NCI-H748 treated with DMSO at 0.1 percent for 48 hours (cell line): ENCODE measurements around the gene GASK1A.
"Not testable (repeated sequence)": the region's sequence is repeated elsewhere in the genome, so short reads cannot be mapped to it uniquely, and the experiment has no call there.

Source experiments
- DNase-seq: peaks from one replicate; lab custom pipeline; 2025; lab: John Stamatoyannopoulos, UW

Gene GASK1A

DNA sequence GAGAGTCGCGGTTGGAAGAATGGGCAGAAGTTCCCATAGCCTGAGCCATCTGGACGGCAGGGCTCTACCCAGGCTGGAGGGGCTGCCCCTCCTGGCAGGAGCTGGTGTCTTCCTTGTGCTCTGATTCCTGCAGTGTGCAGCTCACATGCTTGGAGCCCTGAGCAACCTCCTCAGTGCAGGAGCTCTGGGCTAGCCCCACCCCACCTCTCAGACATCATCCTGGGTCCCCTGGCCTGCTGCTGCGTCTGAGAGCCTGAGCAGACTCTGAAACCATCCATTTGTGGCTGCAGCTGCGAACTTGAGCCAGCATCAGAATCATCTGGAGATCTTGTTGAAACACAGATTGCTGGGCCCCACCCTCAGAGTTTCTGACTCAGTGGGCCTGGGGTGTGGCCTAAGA, 84.0 kb downstream of the GASK1A start:
- DNase-seq, result no peak

DNA sequence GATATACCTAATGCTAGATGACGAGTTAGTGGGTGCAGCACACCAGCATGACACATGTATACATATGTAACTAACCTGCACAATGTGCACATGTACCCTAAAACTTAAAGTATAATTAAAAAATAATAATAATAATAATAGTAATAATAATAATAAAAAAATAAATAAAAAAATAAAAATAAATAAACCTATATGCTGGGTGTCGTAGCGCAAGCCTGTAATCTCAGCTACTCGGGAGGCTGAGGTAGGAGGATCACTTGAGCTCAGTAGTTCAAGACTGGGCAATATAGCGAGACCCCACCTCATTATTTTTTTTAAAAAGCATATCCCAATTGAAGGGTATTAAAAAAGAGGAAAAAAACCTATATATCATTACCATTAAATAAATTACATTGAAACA, 91.6 kb downstream of the GASK1A start:
- DNase-seq, result not testable (repeated sequence)

DNA sequence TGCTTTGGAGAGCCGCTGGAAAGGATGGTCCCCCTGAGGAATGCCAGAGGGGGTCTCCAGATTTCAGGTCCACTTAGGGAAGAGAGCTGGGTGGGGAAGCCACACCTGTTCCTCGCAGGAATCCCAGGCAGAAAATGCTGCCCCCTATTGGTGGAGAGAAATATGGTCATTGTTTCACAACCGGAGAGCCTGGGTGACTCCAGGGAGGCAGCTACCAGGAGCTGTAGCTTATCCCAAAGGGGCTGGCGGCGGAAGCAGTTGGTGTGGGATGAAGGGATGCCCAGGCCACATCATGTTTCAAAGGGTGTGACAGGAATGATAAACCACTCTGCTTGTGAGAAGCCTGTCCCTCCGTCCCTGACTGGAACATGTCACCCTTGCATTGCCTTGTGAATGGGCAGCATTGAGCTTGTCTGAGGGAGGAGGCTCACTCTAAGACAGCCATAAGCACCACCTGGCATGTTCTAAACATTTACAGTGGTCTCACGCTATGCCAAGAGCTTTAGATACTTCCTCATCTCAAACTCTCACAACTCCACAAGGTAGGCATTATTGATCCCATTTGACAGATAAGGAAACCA, 92.3 kb downstream of the GASK1A start:
- DNase-seq, result no peak

DNA sequence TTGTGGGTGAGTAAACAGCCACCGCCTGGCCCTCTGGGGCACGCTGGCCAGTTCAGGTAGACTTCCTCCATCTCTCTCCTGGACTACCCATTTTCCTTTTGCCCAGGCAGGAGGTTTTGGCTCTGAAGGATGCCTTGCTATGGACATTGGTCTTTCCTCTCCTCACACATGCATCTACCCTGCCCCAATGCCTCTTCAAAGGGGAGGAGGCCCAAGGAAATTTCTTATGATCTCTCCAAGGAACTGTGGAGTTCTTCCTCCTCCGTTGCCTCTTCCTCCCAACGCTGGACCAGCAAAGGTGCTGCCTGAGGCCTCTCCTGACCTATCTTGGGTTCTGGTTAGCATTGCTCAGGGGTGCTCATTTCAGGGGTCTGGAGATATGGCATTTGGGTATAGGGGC, 93.2 kb downstream of the GASK1A start:
- DNase-seq, result no peak

DNA sequence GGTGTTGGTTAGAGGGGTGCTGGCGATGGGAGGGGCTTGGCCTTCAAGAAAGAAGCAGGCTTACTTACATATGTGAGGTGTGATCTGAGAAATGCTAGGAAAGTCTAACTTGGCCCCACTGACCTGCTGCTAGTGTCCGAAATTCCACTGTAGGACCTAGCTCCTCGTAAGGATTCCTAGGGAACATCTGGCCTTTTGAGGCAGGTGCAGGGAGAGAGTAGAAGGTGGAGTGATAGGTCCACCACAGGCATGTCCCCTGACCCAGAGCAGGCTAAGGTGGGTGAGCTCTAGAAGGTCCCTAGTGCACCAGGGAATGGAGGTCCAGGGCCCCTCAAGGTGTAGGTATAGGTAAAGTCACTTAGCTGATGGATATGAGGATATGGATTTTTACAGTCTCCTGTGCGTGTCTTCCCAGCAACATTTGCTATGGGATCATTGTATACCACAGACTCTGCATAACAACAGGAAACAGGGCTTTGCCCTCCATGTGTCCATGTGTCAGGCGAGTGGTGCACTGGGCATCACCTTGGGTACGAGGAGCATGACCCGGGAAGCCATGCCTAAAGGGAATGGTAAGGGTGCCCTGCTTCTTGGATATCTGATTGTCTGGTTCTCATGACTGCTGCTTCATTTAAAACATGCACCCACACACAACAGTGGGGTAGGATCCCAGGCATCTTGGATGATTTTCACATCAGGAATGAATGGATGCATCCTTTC, 94.2 kb downstream of the GASK1A start:
- no peak for DNase-seq

DNA sequence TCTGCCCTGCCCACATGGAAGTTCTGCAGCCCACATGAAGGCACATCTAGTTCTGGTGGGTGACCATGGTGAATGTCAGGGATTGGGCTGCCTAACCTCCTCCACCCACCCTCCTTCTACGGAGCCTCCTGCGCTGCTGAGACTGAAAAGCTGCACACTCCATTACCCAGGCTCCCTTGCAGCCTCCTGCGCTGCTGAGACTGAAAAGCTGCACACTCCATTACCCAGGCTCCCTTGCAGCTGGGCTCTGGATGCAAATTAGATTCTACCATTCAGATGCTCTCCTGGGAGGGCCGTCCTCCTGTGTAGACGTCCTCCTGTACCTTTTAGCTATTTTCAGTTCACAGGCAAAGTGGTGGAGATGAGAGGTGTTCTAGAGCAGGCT, 94.7 kb downstream of the GASK1A start:
- no peak for DNase-seq

DNA sequence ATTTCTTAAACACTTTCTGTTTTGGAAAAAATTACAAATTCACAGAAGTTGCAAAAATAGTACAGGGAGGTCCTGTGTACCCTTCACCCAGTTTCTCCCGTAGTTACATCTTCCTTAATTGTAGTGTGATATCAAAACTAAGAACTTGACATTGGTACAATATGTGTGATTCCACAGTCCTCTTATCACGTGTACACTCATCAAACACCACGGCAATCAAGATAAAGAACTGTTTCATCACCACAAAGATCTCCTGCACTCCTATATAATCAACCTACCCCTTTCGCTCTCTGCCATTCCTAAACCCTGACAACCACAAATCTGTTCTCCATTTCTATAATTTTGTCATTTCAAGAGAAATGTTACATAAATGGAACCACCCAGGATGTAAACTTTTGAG, 95.4 kb downstream of the GASK1A start:
- DNase-seq, result no peak

DNA sequence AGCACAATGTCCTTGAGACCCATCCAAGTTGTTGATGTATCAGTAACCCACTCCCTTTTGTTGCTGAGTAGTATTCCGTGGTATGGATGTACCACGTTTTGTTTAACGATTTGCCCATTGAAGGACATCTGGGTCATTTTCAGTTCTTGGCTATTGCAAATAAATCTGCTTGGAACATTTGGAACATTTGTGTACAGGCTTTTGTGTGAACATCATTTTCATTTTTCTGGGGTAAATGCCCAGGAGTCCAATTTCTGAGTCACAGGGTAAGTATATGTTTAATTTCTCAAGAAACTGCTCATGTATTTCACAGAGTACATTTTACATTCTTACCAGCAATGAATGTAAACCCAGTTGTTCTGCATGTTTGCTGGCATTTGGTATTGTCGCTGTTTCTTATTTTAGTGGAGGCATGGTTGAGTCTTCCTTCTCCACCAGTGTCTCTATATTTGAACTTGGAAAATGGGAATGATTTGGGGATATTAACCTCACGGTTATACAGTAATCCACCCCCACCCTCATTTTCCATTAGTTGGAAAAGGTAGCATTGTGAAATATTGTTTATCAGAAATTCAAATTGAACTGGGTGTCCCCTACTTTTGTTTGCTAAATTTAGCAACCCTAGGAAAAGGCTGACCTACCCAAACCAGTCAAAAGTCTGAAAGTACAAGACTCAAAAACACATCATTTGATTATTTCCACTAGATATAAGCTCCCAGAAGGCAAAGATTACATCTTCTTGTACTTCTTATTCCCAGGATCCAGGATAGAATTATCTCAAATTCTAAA, 96.0 kb downstream of the GASK1A start:
- no peak for DNase-seq

DNA sequence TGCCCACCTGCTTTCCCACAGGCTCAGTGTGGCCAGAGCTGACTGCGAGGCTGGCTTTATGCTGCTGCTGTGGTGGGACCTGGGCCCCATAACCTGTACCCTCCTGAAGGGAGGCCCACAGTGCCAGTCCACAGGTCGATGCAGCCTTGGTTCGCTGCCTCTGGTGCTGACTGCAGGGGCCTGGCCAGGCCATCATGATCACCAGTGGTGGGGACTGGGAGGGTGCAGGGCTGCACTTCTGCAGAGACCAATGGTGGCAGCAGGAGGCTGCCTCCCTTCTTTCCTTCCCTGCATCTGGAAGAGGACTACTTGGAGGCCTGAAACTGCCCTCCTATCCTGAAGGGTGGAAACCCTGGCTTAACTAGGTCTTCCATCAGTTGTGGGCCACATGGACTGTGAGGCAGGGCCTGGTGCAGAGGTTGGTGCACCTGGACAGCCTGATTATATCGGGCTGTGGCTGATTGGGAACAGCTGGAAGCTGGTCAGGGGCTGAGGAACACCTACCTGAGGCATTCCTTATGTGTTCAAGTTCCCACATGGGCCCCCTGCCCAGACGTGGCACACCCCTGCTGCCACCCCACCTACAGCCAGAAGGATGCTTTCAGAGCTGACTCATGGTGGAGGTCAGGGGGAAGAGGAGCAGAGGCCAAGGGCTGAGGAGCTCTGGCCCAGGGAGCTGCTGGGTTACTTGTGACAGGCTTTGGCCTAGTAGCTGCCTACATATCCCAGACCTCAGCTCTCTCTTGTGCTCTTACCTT, 97.0 kb downstream of the GASK1A start:
- DNase-seq, result no peak

DNA sequence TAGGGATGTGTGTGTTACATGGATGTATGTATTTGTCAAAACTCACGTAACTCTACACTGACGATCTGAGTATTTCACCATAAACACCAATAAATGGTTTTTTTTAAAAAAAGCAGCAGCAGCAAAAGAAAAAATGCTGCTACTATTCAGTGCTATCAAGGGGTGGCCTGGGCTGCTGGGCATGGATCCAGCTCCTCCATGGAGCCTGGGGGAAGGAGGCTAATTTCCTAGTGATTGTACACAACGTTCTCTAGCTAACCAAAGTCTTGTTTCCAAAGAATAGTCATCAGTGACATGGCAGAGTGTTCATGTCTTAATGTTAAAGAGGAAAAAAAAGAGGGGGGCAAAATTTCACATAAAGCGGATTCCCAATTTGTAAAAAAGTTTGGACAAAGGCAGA, 97.7 kb downstream of the GASK1A start:
- no peak for DNase-seq

DNA sequence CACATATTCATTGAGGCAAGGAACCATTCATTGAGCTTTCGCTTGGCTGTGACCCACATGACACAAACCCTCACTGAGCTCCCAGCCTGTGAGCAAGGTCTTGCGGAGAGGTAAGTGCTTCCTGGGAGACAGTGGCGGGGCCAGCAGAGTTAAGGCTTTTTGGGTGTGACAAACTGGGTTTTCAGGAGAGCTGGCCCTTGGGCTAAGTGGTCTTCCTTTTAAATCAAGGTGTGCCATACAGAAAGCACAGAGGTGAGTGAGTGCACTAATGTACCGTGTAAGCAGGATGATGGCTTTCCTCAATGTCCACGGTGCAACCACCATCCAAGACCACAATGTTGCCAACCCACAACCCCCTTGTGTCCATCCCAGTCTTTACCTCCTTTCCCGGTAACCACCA, 98.2 kb downstream of the GASK1A start:
- DNase-seq, result no peak

DNA sequence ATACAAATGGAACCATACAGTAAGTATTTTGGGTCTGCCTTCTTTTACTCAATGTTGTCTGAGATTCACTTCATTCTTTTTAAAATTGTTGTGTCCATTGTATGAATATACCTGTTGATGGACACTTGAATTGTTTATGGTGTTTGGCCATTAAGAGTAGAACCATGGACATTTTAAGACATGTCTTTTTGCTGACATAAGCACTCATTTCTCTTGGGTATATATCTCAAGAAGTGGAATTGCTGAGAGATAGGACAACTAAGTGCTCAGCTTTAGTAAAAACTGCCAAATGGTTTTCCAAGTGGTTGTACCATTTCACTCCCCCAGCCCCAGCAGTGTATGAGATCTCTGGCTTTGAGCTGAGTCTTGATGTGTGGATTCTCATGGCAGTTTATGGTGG, 98.6 kb downstream of the GASK1A start:
- DNase-seq, result no peak

DNA sequence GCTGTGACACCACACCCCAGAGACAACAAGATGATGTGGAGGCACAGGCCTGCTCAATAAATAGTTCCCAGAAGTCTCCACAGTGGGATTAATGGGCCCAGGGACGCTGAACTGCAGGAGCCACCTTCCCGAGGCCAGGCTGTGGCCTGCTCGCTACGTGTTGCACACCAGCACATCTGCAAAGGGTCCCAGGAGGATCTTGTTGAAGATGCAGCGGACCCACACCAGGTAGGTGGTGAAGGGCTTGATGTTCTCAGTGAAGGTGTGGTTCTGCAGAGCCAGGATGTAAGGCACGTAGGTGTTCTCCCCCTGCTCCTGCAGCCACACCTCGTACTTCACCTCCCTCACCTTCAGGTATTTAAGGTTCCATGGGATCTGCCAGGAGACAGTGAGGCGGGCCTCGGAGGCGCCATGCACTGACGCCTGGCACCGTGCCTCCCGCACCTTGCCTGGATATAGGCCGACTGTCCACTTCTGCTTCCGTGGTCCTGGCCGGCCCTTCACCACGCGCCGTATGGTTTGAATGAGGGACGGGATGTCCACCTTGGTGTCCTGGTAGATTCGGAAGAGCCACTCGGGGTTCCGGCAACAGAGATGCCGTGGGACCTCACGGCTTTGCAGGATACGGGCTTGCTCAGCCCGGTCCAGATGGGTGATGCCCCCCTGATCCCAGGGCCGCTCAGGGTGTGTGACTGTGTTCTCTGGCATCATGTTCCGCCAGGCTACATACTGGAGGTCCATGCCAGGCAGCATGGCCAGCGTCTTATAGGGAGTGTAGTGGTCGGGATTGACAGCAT, 100.6 kb downstream of the GASK1A start:
- DNase-seq, result no peak

DNA sequence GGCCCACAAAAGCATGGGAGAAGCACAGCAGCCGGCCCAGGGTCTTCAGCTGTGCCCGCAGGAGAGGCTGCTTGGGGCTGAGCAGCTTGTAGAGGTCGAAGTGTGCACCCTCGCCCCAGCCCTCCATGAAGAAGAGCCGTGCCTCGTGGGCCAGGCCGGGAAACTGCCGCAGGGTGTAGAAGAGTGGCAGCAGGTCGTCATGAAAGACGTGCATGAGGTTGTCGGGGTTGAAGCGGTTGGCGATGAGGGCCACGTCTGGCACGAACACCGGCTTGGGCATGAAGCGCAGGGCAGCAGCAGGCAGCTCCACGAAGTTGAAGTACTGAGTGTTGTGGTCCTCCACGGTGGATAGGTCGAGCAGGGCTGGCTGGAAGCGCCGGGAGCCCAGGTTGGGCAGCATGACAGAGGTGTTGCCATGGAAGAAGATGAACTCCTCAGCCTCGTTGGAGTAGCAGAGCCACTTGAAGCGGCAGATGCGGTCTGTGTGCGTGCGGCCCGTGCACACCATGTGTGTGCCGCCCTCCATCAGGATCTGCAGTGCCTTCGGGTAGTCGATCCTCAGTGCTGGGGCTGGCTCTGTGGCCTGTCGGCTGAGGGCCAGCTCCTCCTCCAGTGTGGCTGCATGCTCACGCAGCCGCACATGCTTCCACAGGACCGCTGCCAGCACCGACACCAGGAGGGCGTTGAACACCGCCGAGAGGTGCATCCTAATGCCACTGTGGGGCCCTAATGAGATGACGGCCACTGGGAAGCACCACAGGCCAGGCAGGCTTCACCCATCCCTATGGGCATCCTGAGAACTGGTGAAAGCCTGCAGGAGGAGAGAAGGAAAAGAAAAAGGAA, 101.8 kb downstream of the GASK1A start:
- no peak for DNase-seq

DNA sequence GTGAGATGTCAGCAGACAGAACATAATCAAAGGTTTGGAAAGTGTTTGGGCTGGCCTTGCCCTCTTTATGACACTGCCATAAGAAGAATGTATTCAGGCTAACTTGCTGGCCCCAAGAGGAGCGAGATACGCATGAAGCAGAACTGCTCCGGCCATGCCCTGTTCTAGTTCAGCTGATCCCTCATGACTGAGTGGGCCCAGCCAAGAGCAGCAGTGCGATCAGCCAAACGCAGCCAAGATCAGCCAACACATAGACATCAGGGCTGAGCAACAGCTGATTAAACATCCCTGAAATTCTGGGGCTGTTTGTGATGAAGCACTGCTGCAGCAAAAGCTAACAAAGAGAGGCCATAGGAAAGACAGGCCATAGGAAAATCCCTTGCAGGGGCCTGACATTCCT, 102.7 kb downstream of the GASK1A start:
- no peak for DNase-seq

DNA sequence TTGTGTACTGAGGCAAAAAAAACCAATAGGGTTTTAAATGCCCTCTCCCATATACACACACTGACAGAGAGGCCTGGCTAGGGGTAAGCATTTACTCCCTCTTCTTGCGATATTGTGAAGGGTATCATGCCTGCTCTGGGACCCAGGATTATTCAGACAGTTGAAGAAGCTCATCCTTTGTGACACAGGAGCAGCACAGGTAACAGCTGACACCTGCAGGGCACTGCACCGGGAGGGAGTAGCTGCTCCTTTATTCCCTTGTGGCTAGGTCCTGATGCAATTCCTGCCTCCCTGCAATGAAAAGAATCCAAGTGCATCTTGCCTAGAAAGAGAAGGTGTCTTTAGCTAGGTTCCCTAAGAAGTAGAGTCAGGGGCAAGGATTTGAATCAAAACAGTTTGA, 103.3 kb downstream of the GASK1A start:
- no peak for DNase-seq

DNA sequence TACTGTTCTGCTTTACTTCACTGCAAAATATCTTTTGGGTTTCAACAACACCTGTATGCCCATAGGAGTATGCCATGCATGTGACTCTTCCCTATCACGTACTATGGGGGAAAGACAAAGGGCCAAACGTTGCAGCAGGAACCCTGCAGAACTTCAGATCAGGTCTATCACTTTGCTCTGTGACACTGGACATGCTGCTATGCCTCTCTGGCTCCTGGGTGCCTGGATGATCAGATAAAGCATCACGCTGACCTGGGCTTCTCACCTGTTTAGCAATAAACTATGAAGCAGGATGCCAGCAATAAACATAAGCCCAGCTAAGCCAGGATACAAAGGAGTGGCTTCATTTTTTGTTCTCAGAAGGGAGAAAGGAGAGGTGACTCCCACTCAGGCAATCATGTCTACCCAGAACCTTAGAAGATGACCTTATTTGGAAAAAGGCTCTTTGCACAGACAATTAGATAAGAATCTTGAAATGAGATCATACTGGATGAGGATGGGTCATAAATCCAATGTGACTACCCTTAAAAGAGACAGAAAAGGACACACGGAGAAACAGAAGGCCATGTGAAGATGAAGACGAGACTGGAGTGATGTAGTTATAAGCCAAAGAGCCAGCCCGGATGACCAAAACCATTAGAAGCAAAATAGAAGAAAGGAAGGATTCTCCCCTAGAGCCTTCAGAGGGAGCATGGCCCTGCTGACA, 107.5 kb downstream of the GASK1A start:
- no peak for DNase-seq

DNA sequence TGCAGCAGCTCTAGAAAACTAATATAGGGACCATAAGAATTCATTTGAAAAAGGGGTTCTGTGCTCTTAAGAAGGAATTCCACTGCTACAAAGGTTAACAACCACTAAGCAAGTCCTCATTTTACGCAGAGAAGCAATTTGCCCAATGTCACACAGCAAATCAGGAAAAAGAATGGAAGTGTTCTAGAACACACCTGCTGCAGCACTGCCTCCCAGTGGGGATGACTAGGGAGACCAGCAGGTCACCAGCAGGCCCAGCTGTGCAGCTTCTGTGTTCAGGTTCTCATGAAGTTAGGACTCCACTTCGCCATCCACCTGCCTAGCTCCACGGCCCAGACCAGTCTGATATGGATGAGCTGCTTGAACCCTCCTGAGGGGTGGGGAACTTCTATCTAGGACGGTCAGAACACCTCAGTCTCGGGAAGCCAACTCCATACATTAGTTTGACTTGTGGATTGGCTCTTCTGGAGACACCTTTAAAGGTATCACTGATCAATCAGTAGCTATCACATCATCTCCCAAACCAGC, 108.2 kb downstream of the GASK1A start:
- no peak for DNase-seq

DNA sequence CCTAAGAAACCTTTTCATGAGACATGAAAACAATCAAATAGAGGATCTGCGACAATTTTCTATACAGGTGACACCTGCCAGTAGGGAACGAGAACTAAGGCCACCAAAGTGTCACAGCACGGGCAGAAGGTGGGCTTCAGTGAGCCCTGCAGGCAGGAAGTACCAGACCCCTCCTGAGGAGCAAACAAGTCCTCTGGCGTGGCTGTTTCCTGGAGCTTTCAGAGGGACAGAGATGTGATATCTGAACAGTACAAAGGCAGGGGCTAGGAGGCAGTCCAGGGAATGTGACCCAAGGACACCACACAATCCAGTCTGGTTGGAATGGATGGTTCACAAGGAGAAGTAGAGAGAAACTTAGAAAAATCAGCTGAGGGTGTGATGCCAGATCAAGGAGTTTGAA, 110.0 kb downstream of the GASK1A start:
- DNase-seq, result no peak

DNA sequence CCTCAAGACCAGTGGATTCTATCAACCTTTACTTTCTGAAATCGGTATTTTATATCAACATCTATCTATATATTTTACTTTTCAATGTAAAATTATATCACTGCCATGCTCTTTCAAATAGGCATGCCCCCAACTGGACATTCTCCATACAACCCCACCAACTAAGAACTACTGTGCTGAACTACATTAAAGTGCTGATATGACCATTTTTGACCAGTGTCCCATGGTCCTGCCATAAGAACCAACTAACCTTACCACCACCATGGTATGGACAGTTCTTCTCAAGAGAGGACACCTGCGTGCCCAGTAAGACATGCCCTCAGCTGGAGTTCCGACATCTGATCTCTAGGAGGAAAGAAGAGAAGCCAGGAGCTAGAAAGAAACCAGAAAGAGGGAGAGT, 111.1 kb downstream of the GASK1A start:
- DNase-seq, result no peak
